MCF 10A (cell line): ENCODE results near the gene TAS2R14. TPM values are rescaled to one million over a fixed set of nuclear protein-coding genes. Genes with fewer than 3 reads are reported as not detected.

Experiments used
- BruUV-seq: library from RNA; stranded (reverse); fragments of 400-500 nt; replicated peaks from 2 replicates; lab custom pipeline; 2021; lab: Mats Ljungman, UMichigan
- CTCF ChIA-PET: fragments of 300-600 bp; sonication (Branson Sonifier 250); formaldehyde crosslinking; extraction: SDS; loops from one replicate; lab custom pipeline; 2021; ENCODE audit warnings: antibody characterized with exemption, inconsistent platforms; lab: Yijun Ruan, JAX
- POLR2A ChIA-PET: fragments of 300-600, 350-650 bp; sonication (Branson Sonifier 250); formaldehyde crosslinking; extraction: SDS; loops from one replicate; lab custom pipeline; 2020; ENCODE audit warnings: antibody characterized with exemption, inconsistent platforms; lab: Yijun Ruan, JAX
- DNase-seq: peaks from one replicate; pipeline ENCODE4 v3.0.0-alpha.2; 2018; ENCODE audit not compliant: unreplicated experiment
- H3K27ac Mint-ChIP-seq: one replicate; pipeline ENCODE4 v1.8.0; 2022; ENCODE audit warnings: mild to moderate bottlenecking, low read depth, mixed read lengths; ENCODE audit not compliant: unreplicated experiment
- H3K27me3 Mint-ChIP-seq: one replicate; pipeline ENCODE4 v1.8.0; 2022; ENCODE audit warnings: mixed read lengths; ENCODE audit not compliant: insufficient read depth, unreplicated experiment
- H3K36me3 Mint-ChIP-seq: one replicate; pipeline ENCODE4 v1.8.0; 2022; ENCODE audit warnings: mild to moderate bottlenecking, moderate library complexity, mixed read lengths; ENCODE audit not compliant: insufficient read depth, unreplicated experiment
- H3K4me1 Mint-ChIP-seq: one replicate; pipeline ENCODE4 v1.8.0; 2022; ENCODE audit warnings: mixed read lengths; ENCODE audit not compliant: insufficient read depth, unreplicated experiment
- H3K4me3 Mint-ChIP-seq: one replicate; pipeline ENCODE4 v1.8.0; 2022; ENCODE audit warnings: mild to moderate bottlenecking, moderate library complexity, mixed read lengths; ENCODE audit not compliant: unreplicated experiment
- H3K9me3 Mint-ChIP-seq: one replicate; pipeline ENCODE4 v1.8.0; 2022; ENCODE audit warnings: mixed read lengths; ENCODE audit not compliant: unreplicated experiment
- intact Hi-C: fragments of 100-400 bp; cut with micrococcal nuclease; formaldehyde crosslinking; loops from 2 replicates; pipeline ENCODE4 v1.14.1; 2022
- total RNA-seq: library from RNA; stranded (reverse); gene quantifications from 2 replicates; pipeline ENCODE4 v1.2.3, GENCODE V29; 2022
- TF ChIP-seq, protein P1 (sequence below): fragments of 200-600 bp; IDR thresholded peaks from one replicate; pipeline ENCODE4 v1.8.0; 2022; ENCODE audit warnings: antibody characterized with exemption, mild to moderate bottlenecking; ENCODE audit not compliant: unreplicated experiment

The TAS2R14 gene
- total RNA-seq, 1 experiment from 2014 or later: 1.6 TPM

DNA sequence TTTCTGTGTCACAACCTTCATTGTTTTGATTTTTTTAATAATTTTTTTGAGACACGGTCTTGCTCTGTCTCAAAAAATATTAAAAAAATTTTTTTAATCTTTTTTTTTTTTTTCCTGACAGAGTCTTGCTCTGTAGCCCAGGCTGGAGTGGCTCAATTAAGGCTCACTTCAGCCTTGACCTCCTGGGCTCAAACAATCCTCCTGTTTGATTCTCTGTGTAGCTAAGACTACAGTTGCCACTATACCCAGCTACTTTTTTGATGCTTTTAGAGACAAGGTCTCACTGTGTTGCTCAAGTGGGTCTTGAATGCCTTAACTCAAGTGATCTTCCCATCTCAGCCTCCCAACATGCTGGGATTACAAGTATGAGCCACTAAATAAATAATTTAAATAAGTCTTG is 19.3 kb downstream of the TAS2R14 start:
- Mint-ChIP-seq H3K27ac (no peak overlapping the region), H3K27me3 (no peaks in the 10 kb centered on the region), H3K36me3 (peaks cover 6% of the 10 kb centered on the region), H3K4me1 (no peaks in the 10 kb centered on the region), H3K4me3 (no peak overlapping the region), H3K9me3 (no peaks in the 10 kb centered on the region)
- no peak for DNase-seq
- ChIA-PET POLR2A (no interaction called here), CTCF (interaction anchor here (0.7 kb wide), 1 partner anchor 26 kb away, joined by 3 read pairs; no protein-coding TSS in a partner anchor)
- intact Hi-C loops: no loop called here
- BruUV-seq: no TSS peak
- TF ChIP-seq, protein P1, sequence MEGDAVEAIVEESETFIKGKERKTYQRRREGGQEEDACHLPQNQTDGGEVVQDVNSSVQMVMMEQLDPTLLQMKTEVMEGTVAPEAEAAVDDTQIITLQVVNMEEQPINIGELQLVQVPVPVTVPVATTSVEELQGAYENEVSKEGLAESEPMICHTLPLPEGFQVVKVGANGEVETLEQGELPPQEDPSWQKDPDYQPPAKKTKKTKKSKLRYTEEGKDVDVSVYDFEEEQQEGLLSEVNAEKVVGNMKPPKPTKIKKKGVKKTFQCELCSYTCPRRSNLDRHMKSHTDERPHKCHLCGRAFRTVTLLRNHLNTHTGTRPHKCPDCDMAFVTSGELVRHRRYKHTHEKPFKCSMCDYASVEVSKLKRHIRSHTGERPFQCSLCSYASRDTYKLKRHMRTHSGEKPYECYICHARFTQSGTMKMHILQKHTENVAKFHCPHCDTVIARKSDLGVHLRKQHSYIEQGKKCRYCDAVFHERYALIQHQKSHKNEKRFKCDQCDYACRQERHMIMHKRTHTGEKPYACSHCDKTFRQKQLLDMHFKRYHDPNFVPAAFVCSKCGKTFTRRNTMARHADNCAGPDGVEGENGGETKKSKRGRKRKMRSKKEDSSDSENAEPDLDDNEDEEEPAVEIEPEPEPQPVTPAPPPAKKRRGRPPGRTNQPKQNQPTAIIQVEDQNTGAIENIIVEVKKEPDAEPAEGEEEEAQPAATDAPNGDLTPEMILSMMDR: no peak

DNA sequence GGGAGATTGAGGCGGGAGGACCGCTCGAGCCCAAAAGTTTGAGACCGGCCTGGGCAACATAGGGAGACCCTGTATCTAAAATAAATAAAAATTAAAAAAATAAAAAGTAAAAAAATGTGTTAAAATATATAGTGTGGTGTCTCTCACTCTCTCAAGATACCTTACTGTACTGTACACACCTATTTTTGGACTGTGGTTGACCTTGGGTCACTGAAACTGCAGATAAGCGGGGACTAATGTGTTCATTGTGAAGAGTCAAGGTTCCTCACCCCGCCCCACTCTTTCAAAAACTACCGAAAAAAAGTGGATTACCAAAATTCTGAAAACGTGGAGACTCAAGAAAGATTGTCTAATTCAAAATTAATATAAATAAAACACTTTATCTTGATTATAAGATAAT is 28.7 kb downstream of the TAS2R14 start:
- no peaks in the 10 kb centered on the region for H3K4me1 Mint-ChIP-seq
- H3K4me3 Mint-ChIP-seq: no peak overlapping the region
- peaks cover 10% of the 10 kb centered on the region for H3K36me3 Mint-ChIP-seq
- no peaks in the 10 kb centered on the region for H3K27me3 Mint-ChIP-seq
- no peaks in the 10 kb centered on the region for H3K9me3 Mint-ChIP-seq
- CTCF ChIA-PET: interaction anchor here (0.7 to 1.9 kb wide), 2 partner anchors 32 to 289 kb away, joined by 3 to 4 read pairs; no protein-coding TSS in a partner anchor
- POLR2A ChIA-PET: interaction anchor here (0.6 to 1.2 kb wide), 2 partner anchors 53 to 261 kb away, joined by 3 read pairs; no protein-coding TSS in a partner anchor
- BruUV-seq: no TSS peak
- DNase-seq: no peak
- intact Hi-C loops: no loop called here
- TF ChIP-seq, protein P1: no peak
- H3K27ac Mint-ChIP-seq: no peak overlapping the region

DNA sequence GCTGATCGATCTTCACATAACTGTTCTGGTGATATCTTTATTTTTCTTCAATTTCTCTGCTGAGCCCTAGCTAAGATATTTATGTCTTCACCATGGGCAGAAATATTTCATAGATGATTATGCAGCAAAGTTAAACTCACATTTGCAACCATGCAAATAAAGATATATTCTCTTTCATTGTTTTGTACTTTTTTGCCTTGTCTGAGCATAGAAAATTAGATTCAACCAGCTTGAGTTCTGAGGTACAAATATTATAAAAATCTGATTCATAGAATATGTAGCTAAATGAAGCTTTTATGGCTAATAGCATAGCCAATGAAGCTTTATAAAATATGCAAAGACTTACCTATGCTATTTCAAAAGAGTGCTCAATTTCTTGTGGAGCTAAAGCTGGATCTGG is 29.6 kb downstream of the TAS2R14 start, which contains the start of gene TAS2R13:
TSS of gene TAS2R13 (minus strand) at position 101 of the 400 bp plus-strand sequence. CDS start 264 bp downstream, outside the sequence.
- H3K27me3 Mint-ChIP-seq: no peaks in the 10 kb centered on the region
- no peak for DNase-seq
- TF ChIP-seq, protein P1: no peak
- no peak within 1 kb of the TSS for H3K27ac Mint-ChIP-seq
- ChIA-PET POLR2A (no interaction called here), CTCF (interaction anchor here (0.6 to 1.9 kb wide), 2 partner anchors 21 to 290 kb away, joined by 3 to 4 read pairs; no protein-coding TSS in a partner anchor)
- no peaks in the 10 kb centered on the region for H3K4me1 Mint-ChIP-seq
- intact Hi-C loops: no loop called here
- no peak within 1 kb of the TSS for H3K4me3 Mint-ChIP-seq
- no peaks in the 10 kb centered on the region for H3K9me3 Mint-ChIP-seq
- BruUV-seq: no TSS peak
- H3K36me3 Mint-ChIP-seq: peaks cover 6% of the 10 kb centered on the region

DNA sequence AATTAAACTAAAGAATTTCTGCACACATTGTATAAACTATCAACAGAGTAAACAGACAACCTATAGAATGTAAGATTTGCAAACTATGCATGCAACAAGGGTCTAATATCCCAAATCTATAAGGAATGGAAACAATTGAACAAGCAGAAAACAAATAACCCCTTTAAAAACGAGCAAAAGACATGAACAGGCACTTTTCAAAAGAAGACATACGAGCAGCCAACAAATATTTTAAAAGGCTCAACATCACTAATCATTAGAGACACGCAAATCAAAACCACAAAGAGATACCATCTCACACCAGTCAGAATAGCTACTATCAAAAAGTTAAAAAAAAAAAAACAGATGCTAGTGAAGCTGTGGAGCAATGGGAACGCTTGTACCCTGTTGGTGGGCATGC is 34.4 kb downstream of the TAS2R14 start:
- no TSS peak for BruUV-seq
- DNase-seq: no peak
- H3K9me3 Mint-ChIP-seq: no peaks in the 10 kb centered on the region
- POLR2A ChIA-PET: no interaction called here
- H3K36me3 Mint-ChIP-seq: no peaks in the 10 kb centered on the region
- intact Hi-C loops: no loop called here
- TF ChIP-seq, protein P1: no peak
- H3K4me3 Mint-ChIP-seq: no peak overlapping the region
- CTCF ChIA-PET: interaction anchor here (0.8 kb wide), 1 partner anchor 48 kb away, joined by 3 read pairs; no protein-coding TSS in a partner anchor
- no peaks in the 10 kb centered on the region for H3K4me1 Mint-ChIP-seq
- no peak overlapping the region for H3K27ac Mint-ChIP-seq
- H3K27me3 Mint-ChIP-seq: no peaks in the 10 kb centered on the region
